AG04449 (cell line): ENCODE results near the gene GOLPH3.
"Not testable (repeated sequence)": the region's sequence is repeated elsewhere in the genome, so short reads cannot be mapped to it uniquely, and the experiment has no call there.

Experiments used
- CTCF ChIA-PET: fragments of 350-600 bp; formaldehyde crosslinking; extraction: SDS; loops from one replicate; lab custom pipeline; 2021; ENCODE audit warnings: antibody characterized with exemption; lab: Yijun Ruan, JAX
- POLR2A ChIA-PET: fragments of 400-600, 350-600 bp; formaldehyde crosslinking; extraction: SDS; loops from one replicate; lab custom pipeline; 2020; ENCODE audit warnings: antibody characterized with exemption, inconsistent platforms; lab: Yijun Ruan, JAX
- DNase-seq: peaks from one replicate; pipeline ENCODE4 v3.0.0-alpha.2; 2010; ENCODE audit warnings: low read depth, low spot score
- H3K4me3 ChIP-seq: 2 replicates; pipeline ENCODE4 v1.5.1; 2011; ENCODE audit warnings: low read depth, mild to moderate bottlenecking, control low read depth, low read length
- CTCF ChIP-seq: IDR thresholded peaks from one replicate; pipeline ENCODE4 v1.5.1; 2011; ENCODE audit warnings: mild to moderate bottlenecking, moderate library complexity, low read length, control low read depth, inconsistent platforms; ENCODE audit not compliant: insufficient read depth; ENCODE audit errors: missing control alignments

The GOLPH3 gene

GRCh38 chr5:32193591-32193990 is 19.5 kb upstream of the GOLPH3 start:
- ChIA-PET POLR2A (no interaction called here), CTCF (no interaction called here)
- peak; percentile 42 for DNase-seq
- peak overlapping the region; percentile 23 for H3K4me3 ChIP-seq
- TF ChIP-seq CTCF, result no peak

- no peak overlapping the region for H3K4me3 ChIP-seq
- POLR2A ChIA-PET, result interaction anchor here (1.1 kb wide), 2 partner anchors 14 to 16 kb away, joined by 3 read pairs; partner anchors contain the start of gene GOLPH3
- CTCF ChIA-PET, result interaction anchor here (1.4 kb wide), 1 partner anchor 43 kb away, joined by 6 read pairs; no protein-coding TSS in a partner anchor
- TF ChIP-seq CTCF, result no peak
- peak; percentile 45 for DNase-seq
Observed at GRCh38 chr5:32190095-32190494, 16.0 kb upstream of the GOLPH3 start.

GRCh38 chr5:32187675-32188074 is 13.6 kb upstream of the GOLPH3 start:
- TF ChIP-seq CTCF, result no peak
- H3K4me3 ChIP-seq, result no peak overlapping the region
- ChIA-PET CTCF (no interaction called here), POLR2A (no interaction called here)
- no peak for DNase-seq

- TF ChIP-seq CTCF, result no peak
Observed at GRCh38 chr5:32182463-32183063, 8.4 kb upstream of the GOLPH3 start.

GRCh38 chr5:32173267-32174010 is 680 bp downstream of the GOLPH3 start:
- no peak for TF ChIP-seq CTCF
- POLR2A ChIA-PET, result interaction anchor here (0.9 to 1.3 kb wide), 3 partner anchors 16 to 36 kb away, joined by 3 read pairs; no protein-coding TSS in a partner anchor
- CTCF ChIA-PET, result interaction anchor here (2.2 kb wide), 1 partner anchor 58 kb away, joined by 10 read pairs; no protein-coding TSS in a partner anchor
- DNase-seq, result no peak
- peak overlapping the region; percentile 87 for H3K4me3 ChIP-seq

More at GRCh38 chr5:32182463-32183063, 8.4 kb upstream of the GOLPH3 start:
- POLR2A ChIA-PET, result no interaction called here
- H3K4me3 ChIP-seq, result no peak overlapping the region
- no peak for DNase-seq
- CTCF ChIA-PET, result no interaction called here

GRCh38 chr5:32172923-32173266 is 1.2 kb downstream of the GOLPH3 start:
- no peak for DNase-seq
- CTCF ChIA-PET, result interaction anchor here (0.9 to 2.2 kb wide), 2 partner anchors 8 to 59 kb away, joined by 4 to 10 read pairs; no protein-coding TSS in a partner anchor
- POLR2A ChIA-PET, result no interaction called here
- peak overlapping the region; percentile 87 for H3K4me3 ChIP-seq
- no peak for TF ChIP-seq CTCF

GRCh38 chr5:32172186-32172911 is 1.8 kb downstream of the GOLPH3 start:
- CTCF ChIA-PET, result interaction anchor here (0.9 kb wide), 1 partner anchor 9 kb away, joined by 4 read pairs; no protein-coding TSS in a partner anchor
- POLR2A ChIA-PET, DNase-seq: not testable (repeated sequence)
- peak overlapping the region; percentile 87 for H3K4me3 ChIP-seq
